Natural killer cell (primary cell): ENCODE measurements around the gene PNKD. TPM values are rescaled to one million over a fixed set of nuclear protein-coding genes. Genes with fewer than 3 reads are reported as not detected.

Experiments used
- ATAC-seq, 3 donors: fragments of 150-1000 bp in 2 of 3; fragments of 200-7000 bp in 1 of 3; cut with Tn5 transposase; 1 replicate in 1 of 3; 2 replicates in 2 of 3; pipeline ENCODE4 v1.10.0; 2021; ENCODE audit warnings: mild to moderate bottlenecking in 2 of 3, moderate library complexity in 2 of 3
- DNase-seq, 2 donors: peaks; one replicate each; pipeline versions ENCODE4 v3.0.0 to v3.0.0-alpha.2; 2013 to 2021; ENCODE audit warnings: mixed read lengths in 1 of 2
- H3K27ac ChIP-seq: one replicate; pipeline ENCODE4 v1.5.1; 2013; ENCODE audit warnings: mild to moderate bottlenecking, low read length
- H3K27me3 ChIP-seq: one replicate; pipeline ENCODE4 v1.6.1; 2013; ENCODE audit warnings: low read length; ENCODE audit not compliant: control insufficient read depth, insufficient read depth
- H3K36me3 ChIP-seq: one replicate; pipeline ENCODE4 v1.6.1; 2013; ENCODE audit warnings: low read length; ENCODE audit not compliant: control insufficient read depth, insufficient read depth
- H3K4me1 ChIP-seq: one replicate; pipeline ENCODE4 v1.6.1; 2013; ENCODE audit warnings: low read length; ENCODE audit not compliant: control insufficient read depth, insufficient read depth
- H3K4me3 ChIP-seq: one replicate; pipeline ENCODE4 v1.5.1; 2013; ENCODE audit warnings: low read length
- H3K9me3 ChIP-seq: one replicate; pipeline ENCODE4 v1.6.1; 2013; ENCODE audit warnings: low read length; ENCODE audit not compliant: control insufficient read depth, insufficient read depth
- H3K27ac Mint-ChIP-seq, 2 donors: one replicate each; pipeline ENCODE4 v1.8.0; 2022; ENCODE audit warnings: mild to moderate bottlenecking in 2 of 2, mixed read lengths in 2 of 2, moderate library complexity in 1 of 2
- H3K27me3 Mint-ChIP-seq, 2 donors: one replicate each; pipeline ENCODE4 v1.8.0; 2022; ENCODE audit warnings: low read depth in 2 of 2, mixed read lengths in 2 of 2
- H3K36me3 Mint-ChIP-seq: one replicate; pipeline ENCODE4 v1.8.0; 2022; ENCODE audit warnings: mixed read lengths
- H3K4me1 Mint-ChIP-seq, 2 donors: one replicate each; pipeline ENCODE4 v1.8.0; 2022; ENCODE audit warnings: mixed read lengths in 2 of 2
- H3K4me3 Mint-ChIP-seq: one replicate; pipeline ENCODE4 v1.8.0; 2022; ENCODE audit warnings: mild to moderate bottlenecking, moderate library complexity, mixed read lengths
- H3K9me3 Mint-ChIP-seq, 2 donors: one replicate each; pipeline ENCODE4 v1.8.0; 2022; ENCODE audit warnings: mixed read lengths in 2 of 2
- CTCF ChIP-seq: fragments of 200-600 bp; IDR thresholded peaks from one replicate; pipeline ENCODE4 v1.8.0; 2022; ENCODE audit warnings: antibody characterized with exemption
- WGBS: methylation state at CpG from one replicate; pipeline ENCODE4 v1.1.7; 2013; ENCODE audit warnings: missing lambda C conversion rate; ENCODE audit not compliant: insufficient coverage; 5-methylcytosine and 5-hydroxymethylcytosine counted together
- intact Hi-C: fragments of 100-400 bp; cut with micrococcal nuclease; formaldehyde crosslinking; loops from one replicate; pipeline ENCODE4 v1.14.2; 2022
- total RNA-seq, 4 donors: library from RNA; stranded (reverse); fragments of 120-200 nt in 1 of 4; gene quantifications; one replicate each; pipeline versions ENCODE4 v1.2.3 to v1.2.4, GENCODE V29; 2013 to 2022

The PNKD gene
- total RNA-seq, 3 donors from 2014 or later (not counting 1 experiment from before 2014, with no cell fraction given), result 18.8 to 21.3 (median 18.9) TPM

DNA sequence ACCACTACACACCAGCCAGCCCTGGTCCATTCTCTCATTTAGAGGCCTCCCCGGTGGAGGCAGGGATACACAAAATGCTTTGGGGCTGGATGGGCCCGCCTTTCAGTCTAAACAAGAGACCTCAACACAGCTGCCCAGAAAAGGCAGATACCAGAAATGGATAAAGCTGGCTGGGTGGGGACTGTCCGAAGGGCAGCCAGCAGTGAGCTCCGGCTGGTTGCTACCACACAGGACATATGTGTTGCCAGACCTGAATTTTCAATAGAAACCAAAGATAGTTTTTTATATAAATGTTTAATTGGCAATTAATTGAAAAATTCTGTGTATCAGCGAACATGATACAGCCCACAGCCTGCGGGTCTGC lies 8.1 kb upstream of the PNKD start:
- no peaks in the 10 kb centered on the region for H3K9me3 Mint-ChIP-seq
- no peak for TF ChIP-seq CTCF

DNA sequence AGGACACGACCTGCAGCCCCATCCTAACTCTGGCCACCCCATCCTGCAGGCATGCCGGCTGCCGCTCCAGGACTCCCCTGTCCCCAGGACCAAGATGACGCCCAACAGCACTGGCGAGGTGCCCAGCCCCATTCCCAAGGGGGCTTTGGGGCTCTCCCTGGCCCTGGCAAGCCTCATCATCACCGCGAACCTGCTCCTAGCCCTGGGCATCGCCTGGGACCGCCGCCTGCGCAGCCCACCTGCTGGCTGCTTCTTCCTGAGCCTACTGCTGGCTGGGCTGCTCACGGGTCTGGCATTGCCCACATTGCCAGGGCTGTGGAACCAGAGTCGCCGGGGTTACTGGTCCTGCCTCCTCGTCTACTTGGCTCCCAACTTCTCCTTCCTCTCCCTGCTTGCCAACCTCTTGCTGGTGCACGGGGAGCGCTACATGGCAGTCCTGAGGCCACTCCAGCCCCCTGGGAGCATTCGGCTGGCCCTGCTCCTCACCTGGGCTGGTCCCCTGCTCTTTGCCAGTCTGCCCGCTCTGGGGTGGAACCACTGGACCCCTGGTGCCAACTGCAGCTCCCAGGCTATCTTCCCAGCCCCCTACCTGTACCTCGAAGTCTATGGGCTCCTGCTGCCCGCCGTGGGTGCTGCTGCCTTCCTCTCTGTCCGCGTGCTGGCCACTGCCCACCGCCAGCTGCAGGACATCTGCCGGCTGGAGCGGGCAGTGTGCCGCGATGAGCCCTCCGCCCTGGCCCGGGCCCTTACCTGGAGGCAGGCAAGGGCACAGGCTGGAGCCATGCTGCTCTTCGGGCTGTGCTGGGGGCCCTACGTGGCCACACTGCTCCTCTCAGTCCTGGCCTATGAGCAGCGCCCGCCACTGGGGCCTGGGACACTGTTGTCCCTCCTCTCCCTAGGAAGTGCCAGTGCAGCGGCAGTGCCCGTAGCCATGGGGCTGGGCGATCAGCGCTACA lies 7.4 kb upstream of the PNKD start:
- H3K27ac ChIP-seq, result no peak overlapping the region
- Mint-ChIP-seq H3K9me3 (no peaks in the 10 kb centered on the region), H3K4me1 (peaks cover 19 to 43% of the 10 kb centered on the region in 2 donors), H3K27me3 (no peaks in the 10 kb centered on the region), H3K27ac (peak overlapping the region in 1 of 2 donors; percentile 60), H3K36me3 (no peaks in the 10 kb centered on the region), H3K4me3 (no peak overlapping the region)
- H3K27me3 ChIP-seq, result no peaks in the 10 kb centered on the region
- H3K4me3 ChIP-seq, result no peak overlapping the region
- intact Hi-C loops, result no loop called here
- TF ChIP-seq CTCF, result no peak
- no peaks in the 10 kb centered on the region for H3K9me3 ChIP-seq
- 96% methylated on average over 39 of the region's 39 CpGs for WGBS
- ATAC-seq, result no peak
- H3K36me3 ChIP-seq, result peaks cover 46% of the 10 kb centered on the region
- H3K4me1 ChIP-seq, result peaks cover 56% of the 10 kb centered on the region
- no peak for DNase-seq

More for the DNA sequence above, 8.1 kb upstream of the PNKD start:
- no peak overlapping the region for H3K4me3 Mint-ChIP-seq
- DNase-seq (no peak), ATAC-seq (no peak)
- Histone ChIP-seq H3K36me3 (peaks cover 41% of the 10 kb centered on the region), H3K9me3 (no peaks in the 10 kb centered on the region), H3K4me3 (no peak overlapping the region), H3K4me1 (peaks cover 63% of the 10 kb centered on the region), H3K27me3 (no peaks in the 10 kb centered on the region), H3K27ac (no peak overlapping the region)
- WGBS, result 95% methylated on average over 6 of the region's 6 CpGs
- H3K36me3 Mint-ChIP-seq, result no peaks in the 10 kb centered on the region
- intact Hi-C loops, result no loop called here
- H3K27me3 Mint-ChIP-seq, result no peaks in the 10 kb centered on the region
- peaks cover 25 to 45% of the 10 kb centered on the region in 2 donors for H3K4me1 Mint-ChIP-seq
- H3K27ac Mint-ChIP-seq, result no peak overlapping the region

- H3K27me3 ChIP-seq, result no peaks in the 10 kb centered on the region
- H3K27ac Mint-ChIP-seq, result peak overlapping the region; percentile 46 to 60
- TF ChIP-seq CTCF, result no peak
- DNase-seq (peak in 1 of 2 donors; percentile 26), ATAC-seq (peak; percentile 74 to 88 (median 75))
- H3K4me1 Mint-ChIP-seq, result peaks cover 15 to 36% of the 10 kb centered on the region in 2 donors
- H3K36me3 ChIP-seq, result peaks cover 46% of the 10 kb centered on the region
- H3K4me3 ChIP-seq, result no peak overlapping the region
- H3K27me3 Mint-ChIP-seq, result no peaks in the 10 kb centered on the region
- H3K9me3 ChIP-seq, result no peaks in the 10 kb centered on the region
- peaks cover 48% of the 10 kb centered on the region for H3K4me1 ChIP-seq
- intact Hi-C loops, result no loop called here
- H3K36me3 Mint-ChIP-seq, result no peaks in the 10 kb centered on the region
- H3K4me3 Mint-ChIP-seq, result peak overlapping the region; percentile 7
- WGBS, result 77% methylated on average over 14 of the region's 17 CpGs
- H3K9me3 Mint-ChIP-seq, result no peaks in the 10 kb centered on the region
- H3K27ac ChIP-seq, result peak overlapping the region; percentile 11
Observed at GRCh38 chr2:218263817-218264641, 6.3 kb upstream of the PNKD start.
